ENCODE data around the gene STAU1.
A peak's percentile ranks its signal among the peaks of the same experiment; 100 is the strongest.
"Not testable (repeated sequence)": the region's sequence is repeated elsewhere in the genome, so short reads cannot be mapped to it uniquely, and the experiment has no call there.

STAU1 gene

GRCh38 chr20:49118307-49118706 lies 69.8 kb downstream of the STAU1 start:
- DNase-seq (ENCODE audit: low spot score), result no peak

- no peak for DNase-seq (ENCODE audit: low spot score)
These were observed 72.6 kb downstream of the STAU1 start for GRCh38 chr20:49115564-49115963.

GRCh38 chr20:49112596-49113274 lies 75.4 kb downstream of the STAU1 start:
- DNase-seq (ENCODE audit: low spot score), result peak; percentile 80

- DNase-seq (ENCODE audit: low spot score), result peak; percentile 4
These were observed 77.1 kb downstream of the STAU1 start for GRCh38 chr20:49110767-49111694.

- no peak for DNase-seq (ENCODE audit: low spot score)
These were observed 81.8 kb downstream of the STAU1 start for GRCh38 chr20:49106328-49106727.

GRCh38 chr20:49104979-49105547 lies 83.1 kb downstream of the STAU1 start:
- DNase-seq (ENCODE audit: low spot score), result not testable (repeated sequence)

GRCh38 chr20:49104365-49104648 lies 83.8 kb downstream of the STAU1 start:
- DNase-seq (ENCODE audit: low spot score), result no peak

- no peak for DNase-seq (ENCODE audit: low spot score)
These were observed 84.3 kb downstream of the STAU1 start for GRCh38 chr20:49103647-49104364.

- DNase-seq (ENCODE audit: low spot score), result no peak
These were observed 85.1 kb downstream of the STAU1 start for GRCh38 chr20:49103019-49103418.

- DNase-seq (ENCODE audit: low spot score), result no peak
These were observed 87.2 kb downstream of the STAU1 start for GRCh38 chr20:49100972-49101371.

- DNase-seq (ENCODE audit: low spot score), result not testable (repeated sequence)
These were observed 87.8 kb downstream of the STAU1 start for GRCh38 chr20:49100292-49100691.

- no peak for DNase-seq (ENCODE audit: low spot score)
These were observed 89.1 kb downstream of the STAU1 start for GRCh38 chr20:49099011-49099410.

- DNase-seq (ENCODE audit: low spot score), result no peak
These were observed 90.0 kb downstream of the STAU1 start for GRCh38 chr20:49098136-49098535.

- no peak for DNase-seq (ENCODE audit: low spot score)
These were observed 91.0 kb downstream of the STAU1 start for GRCh38 chr20:49097159-49097558.

- DNase-seq (ENCODE audit: low spot score), result no peak
These were observed 91.9 kb downstream of the STAU1 start for GRCh38 chr20:49096203-49096730.

GRCh38 chr20:49091762-49092161 lies 96.4 kb downstream of the STAU1 start:
- no peak for DNase-seq (ENCODE audit: low spot score)

- no peak for DNase-seq (ENCODE audit: low spot score)
These were observed 97.0 kb downstream of the STAU1 start for GRCh38 chr20:49091104-49091503.

GRCh38 chr20:49082295-49082694 lies 105.8 kb downstream of the STAU1 start:
- DNase-seq (ENCODE audit: low spot score), result not testable (repeated sequence)

GRCh38 chr20:49078310-49078709 lies 109.8 kb downstream of the STAU1 start:
- no peak for DNase-seq (ENCODE audit: low spot score)

- no peak for DNase-seq (ENCODE audit: low spot score)
These were observed 113.6 kb downstream of the STAU1 start for GRCh38 chr20:49074521-49074920.

Data from COLO829 (cell line).